Activated T-helper 9 cell treated with anti-CD3 and anti-CD28 coated beads, Interleukin-2, amount 50 U/mL, for 16 hours (primary cell): ENCODE measurements around the gene GGNBP2.
"Not testable (repeated sequence)": the region's sequence is repeated elsewhere in the genome, so short reads cannot be mapped to it uniquely, and the experiment has no call there.

Source experiments
- DNase-seq: peaks from one replicate; pipeline ENCODE4 v3.0.0-alpha.2; 2020; ENCODE audit warnings: low read depth

Gene GGNBP2

DNA sequence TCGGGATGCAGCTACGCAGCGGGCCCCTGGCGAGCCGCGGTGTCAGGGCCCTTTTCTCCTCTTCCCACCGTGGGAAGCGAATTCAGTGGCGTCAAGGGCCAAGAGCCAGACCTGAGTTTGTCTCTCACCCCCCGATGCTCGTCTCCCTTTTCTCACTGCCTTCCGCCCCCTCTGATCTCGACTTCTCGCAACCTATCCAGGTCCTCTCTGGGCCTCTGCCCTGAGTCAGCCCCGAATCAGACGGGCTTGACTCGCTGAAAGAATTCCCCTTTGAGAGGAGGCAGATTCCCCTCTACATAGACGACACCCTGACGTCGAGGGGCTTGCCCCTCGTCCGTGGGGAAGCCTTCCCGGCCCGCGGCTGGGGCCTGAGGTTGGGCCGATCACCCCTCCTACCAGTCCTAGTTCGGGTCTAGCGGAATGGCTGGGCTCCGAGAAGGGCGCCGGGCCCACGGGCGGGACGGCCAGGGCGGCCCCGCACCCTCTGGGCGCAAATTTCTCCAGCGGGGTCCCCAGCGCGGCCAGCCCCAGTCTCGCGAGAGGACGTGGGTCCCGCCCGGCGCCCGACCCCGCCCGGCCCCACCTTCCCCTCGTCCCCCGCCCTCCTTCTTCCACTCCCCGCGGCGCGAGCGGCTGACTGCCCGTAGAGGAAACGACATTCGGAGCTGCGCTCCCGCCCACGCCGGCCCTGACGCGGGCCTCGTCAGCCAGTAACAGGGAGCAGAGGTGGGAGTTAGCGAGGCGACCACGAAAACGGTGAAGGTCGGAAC lies at the start of gene GGNBP2:
TSS of gene GGNBP2 (plus strand) at position 613 of the 770 bp plus-strand sequence. CDS start 806 bp downstream, outside the sequence.
- peak; percentile 82 for DNase-seq

- no peak for DNase-seq
Measured at GRCh38 chr17:36495076-36495578, 49.6 kb upstream of the GGNBP2 start.

- no peak for DNase-seq
Measured at GRCh38 chr17:36496018-36496789, 48.5 kb upstream of the GGNBP2 start.

DNA sequence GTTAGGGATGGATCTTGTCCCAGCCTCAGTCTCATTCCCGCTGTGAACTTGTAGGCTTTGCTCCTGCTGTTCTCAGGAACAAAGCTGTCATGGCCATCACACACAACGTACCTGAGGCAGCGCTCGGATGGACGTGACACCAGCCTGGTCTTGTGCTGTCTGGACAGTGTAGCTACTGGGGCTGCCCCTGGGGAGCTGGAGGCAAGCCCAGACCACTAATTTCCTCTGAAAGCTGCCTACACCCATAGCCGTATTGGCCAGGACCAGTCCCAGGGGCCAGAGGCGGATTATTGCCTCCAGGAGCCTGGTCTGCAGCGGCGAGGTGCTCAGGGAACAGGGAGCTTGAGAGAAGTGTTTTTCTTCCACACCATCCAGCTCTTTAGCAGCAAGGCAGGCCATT lies 46.6 kb upstream of the GGNBP2 start:
- no peak for DNase-seq

DNA sequence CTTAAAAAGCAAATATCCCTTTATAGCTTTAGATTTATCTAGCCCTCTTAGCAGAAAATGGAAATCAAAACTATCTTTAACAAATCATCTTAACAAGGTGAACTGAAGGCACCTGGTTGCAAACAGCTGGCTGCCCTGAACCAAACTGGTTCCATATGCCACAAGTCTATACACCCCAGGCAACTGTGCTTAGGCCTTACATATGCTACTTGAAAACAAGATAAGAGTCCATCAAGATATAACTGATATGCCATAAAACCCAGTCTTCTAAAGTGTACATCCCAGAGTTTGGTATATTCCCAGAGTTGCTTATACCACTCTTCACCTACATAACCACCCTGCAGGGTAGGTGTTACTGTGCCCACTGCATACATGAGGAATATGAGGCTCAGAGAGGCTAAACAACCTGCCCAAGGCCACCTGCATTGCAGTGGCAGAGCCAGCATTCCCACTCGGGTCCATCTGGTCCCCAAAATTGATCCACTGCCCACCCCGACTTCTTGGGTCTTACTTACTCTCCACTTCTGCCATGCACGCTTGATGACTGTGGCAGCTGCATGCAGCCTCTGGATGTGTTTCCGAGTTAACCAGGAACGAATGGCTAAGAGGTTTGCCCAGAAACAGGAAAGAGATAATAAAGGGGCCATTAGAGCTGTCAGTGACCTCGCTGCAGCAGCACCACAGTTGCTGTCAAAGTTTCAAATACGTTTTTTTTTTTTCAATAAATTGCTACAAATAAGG lies 46.0 kb upstream of the GGNBP2 start:
- DNase-seq, result no peak

GRCh38 chr17:36500745-36501225 lies 43.9 kb upstream of the GGNBP2 start:
- DNase-seq, result no peak

- DNase-seq, result no peak
Measured at GRCh38 chr17:36501351-36501750, 43.4 kb upstream of the GGNBP2 start.

DNA sequence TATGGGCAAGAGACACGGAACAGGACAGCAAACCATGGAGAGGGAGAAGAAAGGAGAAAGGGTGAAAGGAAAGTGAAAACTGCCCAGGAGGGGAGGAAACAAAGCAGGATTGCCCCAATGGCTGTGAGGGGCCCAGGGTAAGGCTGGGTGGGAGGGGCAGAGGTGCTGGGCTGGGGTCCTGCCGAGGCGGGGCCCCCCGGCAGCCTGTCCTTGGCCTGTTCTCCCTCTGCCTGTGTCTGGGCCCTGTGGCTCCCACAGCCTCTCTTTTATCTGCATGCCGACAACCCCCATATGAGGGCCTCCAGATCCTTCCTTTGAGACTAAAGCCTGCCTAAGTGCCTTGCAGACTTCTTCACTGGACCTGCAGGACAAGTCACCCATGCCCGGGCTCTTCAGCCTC lies 42.8 kb upstream of the GGNBP2 start:
- no peak for DNase-seq

DNA sequence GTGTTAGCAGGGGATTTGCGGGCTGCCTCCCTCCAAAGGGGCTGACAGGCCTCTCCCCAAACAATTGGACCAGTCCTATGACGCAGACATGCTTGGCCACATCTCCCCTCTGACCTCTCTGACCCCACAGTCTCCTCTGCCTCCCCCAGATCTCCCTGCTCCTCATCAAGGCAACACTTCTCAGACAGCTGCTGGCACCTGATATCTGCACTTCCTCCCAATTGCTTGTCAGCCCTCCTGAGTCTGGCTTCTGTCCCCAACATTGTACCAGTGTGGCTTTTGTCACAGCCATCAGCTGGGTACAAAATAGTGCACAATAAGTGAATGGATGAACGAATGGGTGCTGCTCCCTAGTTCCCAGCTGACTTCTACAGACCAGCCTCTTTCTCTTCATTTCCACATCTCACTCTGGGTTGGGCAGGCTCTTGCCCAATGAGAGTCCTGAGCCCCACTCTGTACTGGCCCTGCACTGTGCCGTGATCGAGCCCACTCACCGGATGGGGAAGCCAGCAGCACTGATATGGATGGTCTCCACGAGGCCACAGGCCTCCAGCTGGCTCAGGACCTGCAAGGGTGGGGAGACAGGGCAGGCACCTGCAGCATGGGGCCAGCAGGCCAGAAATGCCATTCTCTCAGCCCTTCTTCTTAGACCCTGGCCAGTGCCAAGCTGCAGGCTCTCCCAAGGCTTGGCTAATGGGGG lies 41.1 kb upstream of the GGNBP2 start:
- no peak for DNase-seq

DNA sequence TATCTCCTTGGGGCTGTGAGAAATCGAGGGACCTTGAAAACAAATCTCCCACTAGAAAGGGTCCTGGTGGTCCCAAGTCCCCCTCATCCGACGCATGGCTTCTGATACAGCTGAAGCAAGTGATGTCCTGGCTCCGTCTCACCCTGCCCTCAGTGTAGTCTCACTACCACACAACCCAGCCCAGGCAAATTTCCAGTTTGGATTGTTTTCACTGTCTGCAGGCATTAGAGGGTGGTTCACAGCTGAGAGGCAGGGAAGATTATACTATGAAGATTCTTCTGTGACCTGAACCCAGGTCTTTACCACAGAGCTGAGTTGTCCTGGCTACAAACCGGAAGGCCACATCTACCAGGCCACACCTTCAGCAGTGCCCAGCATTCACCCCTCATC lies 40.6 kb upstream of the GGNBP2 start:
- no peak for DNase-seq

DNA sequence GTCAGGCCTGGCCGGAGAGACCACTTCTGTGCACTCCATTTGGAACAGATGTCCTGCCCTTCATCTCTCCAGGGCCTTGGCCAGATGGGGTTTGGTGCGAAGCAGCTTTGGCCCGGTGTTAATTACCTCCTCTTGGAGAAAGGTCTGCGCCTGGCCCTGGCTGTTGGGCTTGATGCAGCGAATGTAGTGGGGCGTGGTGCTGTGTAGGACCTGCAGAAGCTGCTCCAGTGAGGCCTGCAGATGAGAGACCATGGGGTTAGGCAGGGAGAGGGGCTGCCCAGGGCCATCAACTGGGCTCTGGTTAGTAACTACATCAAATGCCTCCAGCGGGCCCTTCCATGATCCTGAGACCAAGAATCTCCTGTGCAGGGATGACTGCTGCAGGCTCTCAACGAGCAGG lies 39.5 kb upstream of the GGNBP2 start:
- no peak for DNase-seq

DNA sequence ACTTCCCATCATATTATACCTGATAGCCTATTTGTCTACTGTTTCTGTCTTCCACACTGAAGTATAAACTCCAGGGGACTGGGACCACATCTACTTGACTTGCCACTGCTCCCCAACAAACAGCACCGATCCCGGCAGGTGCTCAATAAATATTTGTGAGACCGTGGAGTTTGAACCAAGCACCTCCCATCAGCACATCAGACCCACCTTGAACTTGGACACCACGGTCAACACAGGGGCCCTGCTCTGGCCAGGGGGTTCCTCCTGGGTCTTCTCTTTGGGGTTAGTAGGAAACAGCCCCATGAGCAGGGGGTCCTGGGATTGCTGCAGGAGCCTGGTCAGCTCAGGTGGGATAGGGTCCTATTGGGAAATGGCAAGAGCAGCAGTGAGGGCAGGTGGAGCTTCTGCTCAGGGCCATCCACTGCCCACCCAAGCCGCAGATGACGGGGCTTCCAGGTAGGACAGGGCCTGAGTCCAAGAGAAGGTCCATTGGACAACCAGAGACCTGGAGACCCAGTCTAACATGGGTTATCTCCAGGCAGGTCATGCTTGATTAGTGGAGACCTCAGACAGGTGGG lies 38.4 kb upstream of the GGNBP2 start:
- DNase-seq, result no peak

GRCh38 chr17:36506831-36507230 lies 37.9 kb upstream of the GGNBP2 start:
- no peak for DNase-seq

DNA sequence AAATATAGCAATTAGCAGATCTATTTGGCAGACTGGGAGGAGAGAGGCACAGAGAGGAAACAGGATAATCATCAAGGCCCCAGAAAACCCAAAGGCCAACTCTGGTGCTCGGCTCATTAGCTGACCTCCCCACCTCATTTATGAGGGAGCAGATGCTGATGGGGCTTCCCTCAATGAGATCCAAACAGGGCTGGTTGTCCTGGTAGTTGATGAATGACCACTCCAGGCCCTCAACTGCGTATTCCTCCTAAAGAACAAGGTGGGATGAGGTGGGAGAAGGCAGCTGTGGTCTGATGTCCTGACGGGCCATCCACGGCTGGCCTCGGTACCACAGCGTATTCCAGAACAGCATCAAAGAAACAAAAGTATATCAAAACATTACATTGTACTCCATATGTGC lies 37.5 kb upstream of the GGNBP2 start:
- no peak for DNase-seq

- not testable (repeated sequence) for DNase-seq
Measured at GRCh38 chr17:36508439-36508838, 36.3 kb upstream of the GGNBP2 start.

DNA sequence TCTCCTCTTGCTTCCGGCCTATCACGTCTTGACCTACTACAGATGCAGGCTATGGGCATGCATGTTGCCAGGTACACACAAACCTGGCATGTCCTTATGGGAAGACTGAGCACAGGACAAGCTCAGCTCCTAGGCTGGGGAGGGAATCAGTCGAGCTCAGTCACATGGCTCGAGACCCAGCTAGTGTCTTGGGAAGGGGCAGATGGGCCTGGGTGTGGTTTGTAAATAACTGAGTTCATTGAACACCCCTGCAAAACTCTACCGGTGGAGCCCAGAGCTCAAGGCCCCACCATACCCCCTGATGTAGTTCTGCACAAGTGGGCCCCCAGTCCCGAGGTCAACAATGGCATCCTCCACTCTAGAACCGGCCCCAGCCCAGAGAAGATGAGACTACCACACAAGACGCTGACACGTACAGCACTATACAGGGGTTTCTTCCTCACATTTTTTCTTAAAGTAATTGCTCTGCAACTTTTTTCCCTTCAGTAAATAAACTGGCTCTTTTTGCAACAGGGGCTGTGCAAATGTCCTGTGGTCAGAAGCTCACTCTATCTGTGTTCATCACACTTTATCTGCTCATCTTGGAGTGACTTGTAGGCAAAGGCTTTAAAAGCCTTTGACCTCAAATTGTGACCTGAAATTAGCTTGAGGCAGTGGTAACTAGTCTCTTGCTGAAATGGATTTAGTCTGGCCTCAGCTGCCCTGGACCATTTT lies 35.3 kb upstream of the GGNBP2 start:
- DNase-seq, result no peak

GRCh38 chr17:36510636-36511035 lies 34.1 kb upstream of the GGNBP2 start:
- no peak for DNase-seq

DNA sequence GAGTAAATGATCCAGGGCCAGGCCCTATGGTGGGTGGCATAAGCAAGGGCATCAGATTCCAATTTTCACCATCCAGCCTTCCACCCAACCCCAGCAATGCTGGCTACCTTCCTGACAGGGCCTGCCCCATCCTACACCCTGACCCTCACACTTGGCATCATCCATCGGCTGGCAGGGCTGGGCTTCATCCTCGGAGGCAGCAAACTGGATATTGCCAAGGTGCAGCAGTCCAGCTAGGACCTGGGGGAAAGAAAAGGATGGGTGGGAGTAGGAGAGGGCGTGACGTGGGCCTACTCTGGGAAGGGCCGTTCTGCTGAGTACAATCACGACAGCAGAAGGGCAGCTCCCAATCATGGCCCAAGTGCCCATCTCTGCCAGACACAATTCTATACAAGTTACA lies 33.5 kb upstream of the GGNBP2 start:
- DNase-seq, result no peak

DNA sequence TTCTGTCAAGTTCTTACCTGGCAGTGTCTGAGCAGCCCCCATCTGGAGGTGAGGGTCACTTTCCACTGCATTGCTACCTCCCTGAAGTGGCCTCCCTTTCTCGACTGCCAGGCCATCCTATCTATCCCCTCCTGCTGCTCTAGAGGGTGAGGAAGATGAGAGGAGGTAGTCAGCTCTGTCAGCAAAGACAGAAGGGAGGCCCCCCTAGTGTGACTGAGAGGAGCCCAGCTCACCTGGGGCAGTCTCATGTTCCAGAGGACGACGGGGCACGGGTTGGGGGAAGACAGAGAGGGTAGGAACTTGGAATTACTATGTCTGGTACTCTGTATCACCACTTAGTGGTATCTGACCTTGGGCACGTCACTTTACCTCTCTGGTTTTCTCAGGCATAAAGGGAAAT lies 32.1 kb upstream of the GGNBP2 start:
- no peak for DNase-seq

DNA sequence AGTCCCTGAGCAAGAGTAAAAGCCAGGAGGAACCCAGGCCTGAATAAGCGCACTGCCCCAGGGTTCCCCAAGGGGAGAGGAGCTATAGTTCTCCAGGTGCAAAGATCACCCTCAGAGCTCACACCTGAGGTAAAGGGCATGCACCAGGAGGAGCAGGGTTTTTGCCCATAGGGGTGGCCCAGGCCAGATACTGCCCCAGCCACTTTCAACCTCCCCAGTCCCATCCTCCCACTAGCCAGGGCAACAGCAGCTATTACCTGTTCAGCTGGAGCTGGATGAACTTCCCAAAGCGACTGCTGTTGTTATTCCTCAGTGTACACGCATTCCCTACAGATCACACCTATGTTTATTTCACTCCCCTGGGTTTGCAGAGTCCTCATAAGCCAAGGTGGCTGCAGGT lies 29.9 kb upstream of the GGNBP2 start:
- no peak for DNase-seq

GRCh38 chr17:36515837-36516236 lies 28.9 kb upstream of the GGNBP2 start:
- no peak for DNase-seq
